GM12878 (cell line): Measurements from ENCODE around the gene CCL4.

Experiments
- CTCF ChIP-seq, 3 experiments: IDR thresholded peaks in 2 of 3; conservative IDR thresholded peaks in 1 of 3; 2 replicates each; pipeline ENCODE4 v1.5.1; 2011; ENCODE audit warnings: low read depth in 3 of 3, low read length in 3 of 3, mild to moderate bottlenecking in 3 of 3, control low read depth in 2 of 3, moderate library complexity in 2 of 3, inconsistent platforms in 1 of 3, mixed read lengths in 1 of 3; ENCODE audit not compliant: control insufficient read depth in 2 of 3, insufficient read depth in 1 of 3; ENCODE audit errors: extremely low read depth in 1 of 3
- FOS ChIP-seq: IDR thresholded peaks from 3 replicates; pipeline ENCODE4 v1.6.1; 2011; ENCODE audit warnings: borderline replicate concordance; ENCODE audit not compliant: insufficient read length; ENCODE audit errors: extremely low read depth
- JUND ChIP-seq: IDR thresholded peaks from 2 replicates; pipeline ENCODE4 v1.6.1; 2012; ENCODE audit warnings: low read depth, mild to moderate bottlenecking, low read length, improper control_type of control experiment, moderate library complexity
- POLR2A ChIP-seq: IDR thresholded peaks from 2 replicates; pipeline ENCODE4 v1.6.1; 2011; ENCODE audit warnings: low read depth, mild to moderate bottlenecking, low read length
- SPI1 ChIP-seq: IDR thresholded peaks from 2 replicates; pipeline ENCODE4 v1.6.1; 2011; ENCODE audit warnings: low read depth, mild to moderate bottlenecking, low read length, moderate library complexity, borderline replicate concordance; ENCODE audit not compliant: insufficient read depth
- SRF ChIP-seq, 2 experiments: IDR thresholded peaks; 2 replicates each; pipeline ENCODE4 v1.6.1; 2011; ENCODE audit warnings: low read depth in 2 of 2, low read length in 2 of 2, mild to moderate bottlenecking in 1 of 2, moderate library complexity in 1 of 2
- ZBTB11 ChIP-seq: fragments of 450-650 bp; formaldehyde crosslinking; IDR thresholded peaks from 2 replicates; pipeline ENCODE4 v1.5.0; 2022; ENCODE audit warnings: mild to moderate bottlenecking, missing genetic modification characterization
- ZNF384 ChIP-seq: IDR thresholded peaks from 2 replicates; pipeline ENCODE4 v1.6.1; 2012; ENCODE audit warnings: low read depth, mild to moderate bottlenecking, low read length, improper control_type of control experiment, borderline replicate concordance

GRCh38 chr17:36059406-36059805 is 44.2 kb upstream of the CCL4 start:
- TF ChIP-seq CTCF (IDR thresholded peaks at IDR 0.05 in 2 of 3, conservative IDR thresholded peaks at IDR 0.05 in 1 of 3; ENCODE audit: control insufficient read depth in 2 of 3, extremely low read depth in 1 of 3, insufficient read depth in 1 of 3, low read depth in 3 of 3, low read length in 3 of 3) (no peak), SPI1 (no peak), ZNF384 (no peak), ZBTB11 (no peak), JUND (no peak), POLR2A (no peak), FOS (no peak), SRF (IDR thresholded peaks at IDR 0.05; ENCODE audit: low read depth in 2 of 2, low read length in 2 of 2) (no peak)
